Measurements from ENCODE around the gene MESD. TPM values are rescaled to one million over a fixed set of nuclear protein-coding genes. Genes with fewer than 3 reads are reported as not detected.

Gene MESD
- total and polyA plus RNA-seq, 11 donors = 11.2 to 19.8 (median 14.8) TPM

- Histone ChIP-seq H3K36me3 (no peaks in the 10 kb centered on the region), H3K4me3 (no peak overlapping the region), H3K27me3 (no peaks in the 10 kb centered on the region), H3K9me3 (no peaks in the 10 kb centered on the region), H3K27ac (no peak overlapping the region), H3K4me1 (peaks cover 0 to 16% (median under 1%) of the 10 kb centered on the region in 12 donors)
- intact Hi-C loops (cut with DNase I) = no loop called here
- TF ChIP-seq POLR2A (IDR thresholded peaks at IDR 0.05) (no peak), CTCF (IDR thresholded peaks at IDR 0.05) (no peak)
- 79 to 86% (median 83%) methylated on average over 4 of the region's 4 CpGs for WGBS, 4 donors
- DNase-seq (no peak), ATAC-seq (no peak)
These were observed 59.9 kb downstream of the MESD start for GRCh38 chr15:80929689-80930088.

- H3K4me3 ChIP-seq = no peak overlapping the region
- no peaks in the 10 kb centered on the region for H3K36me3 ChIP-seq
- peaks cover 0 to 16% (median 0%) of the 10 kb centered on the region in 12 donors for H3K4me1 ChIP-seq
- ATAC-seq (no peak), DNase-seq (no peak)
- 93 to 97% (median 96%) methylated on average over 4 of the region's 4 CpGs for WGBS, 4 donors
- no peak overlapping the region for H3K27ac ChIP-seq
- TF ChIP-seq CTCF (IDR thresholded peaks at IDR 0.05) = no peak
- no peak for TF ChIP-seq POLR2A (IDR thresholded peaks at IDR 0.05)
- intact Hi-C loops (cut with DNase I) = no loop called here
- no peaks in the 10 kb centered on the region for H3K27me3 ChIP-seq
- H3K9me3 ChIP-seq = no peaks in the 10 kb centered on the region
These were observed 60.4 kb downstream of the MESD start for GRCh38 chr15:80929225-80929624.

DNA sequence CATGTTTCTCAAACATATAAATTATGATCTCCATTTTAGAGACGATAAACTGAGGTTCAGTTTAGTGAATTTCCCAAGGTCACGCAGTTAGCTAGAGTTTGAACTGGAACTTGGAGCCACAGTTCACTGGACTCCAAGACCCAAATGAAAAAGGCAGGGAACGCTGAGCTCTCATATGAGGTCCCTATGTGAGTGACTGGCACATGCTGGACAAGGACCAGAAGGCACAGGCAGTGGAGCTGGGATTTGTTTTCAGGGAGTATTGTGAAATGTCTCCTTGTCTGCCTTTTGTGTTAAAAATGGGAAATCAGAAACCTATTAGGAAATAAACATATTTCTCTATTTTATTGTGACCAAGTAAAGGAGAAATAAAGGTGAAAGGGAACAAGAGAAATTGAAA is 63.5 kb downstream of the MESD start:
- H3K27ac ChIP-seq = no peak overlapping the region
- H3K4me3 ChIP-seq = no peak overlapping the region
- peaks cover 0 to 4% (median 0%) of the 10 kb centered on the region in 9 donors for H3K36me3 ChIP-seq
- WGBS, 4 donors = 94 to 100% (median 97%) methylated on average over 3 of the region's 3 CpGs
- ATAC-seq (no peak), DNase-seq (no peak)
- no peaks in the 10 kb centered on the region for H3K9me3 ChIP-seq
- intact Hi-C loops (cut with DNase I) = no loop called here
- no peaks in the 10 kb centered on the region for H3K27me3 ChIP-seq
- TF ChIP-seq CTCF (IDR thresholded peaks at IDR 0.05) (no peak), POLR2A (IDR thresholded peaks at IDR 0.05) (no peak)
- H3K4me1 ChIP-seq = no peaks in the 10 kb centered on the region

DNA sequence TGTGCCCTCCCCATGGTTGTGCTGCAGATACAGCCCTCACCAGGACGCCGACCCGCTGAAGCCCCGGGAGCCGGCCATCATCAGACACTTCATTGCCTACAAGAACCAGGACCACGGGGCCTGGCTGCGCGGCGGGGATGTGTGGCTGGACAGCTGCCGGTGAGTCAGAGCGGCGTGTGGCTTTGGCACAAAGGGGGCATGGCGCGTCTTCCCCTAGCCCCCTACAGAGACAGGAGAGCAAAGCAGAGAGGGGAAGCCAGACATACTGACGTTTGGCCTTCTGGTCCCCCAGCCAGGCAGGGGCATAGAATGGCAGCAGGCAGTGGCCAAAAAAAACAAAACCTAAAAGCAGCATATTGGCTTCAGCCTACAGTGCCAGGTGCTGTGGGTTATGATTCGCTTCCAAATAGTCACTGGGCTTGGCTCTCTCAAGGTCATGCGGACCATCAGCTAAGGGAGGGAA is 64.0 kb downstream of the MESD start:
- H3K9me3 ChIP-seq = no peaks in the 10 kb centered on the region
- no peak overlapping the region for H3K4me3 ChIP-seq
- intact Hi-C loops (cut with DNase I) = no loop called here
- H3K27me3 ChIP-seq = no peaks in the 10 kb centered on the region
- no peak overlapping the region for H3K27ac ChIP-seq
- ATAC-seq (no peak), DNase-seq (no peak)
- WGBS, 4 donors = 92 to 97% (median 96%) methylated on average over 17 of the region's 17 CpGs
- H3K36me3 ChIP-seq = peaks cover 0 to 4% (median 0%) of the 10 kb centered on the region in 9 donors
- no peak for TF ChIP-seq CTCF (IDR thresholded peaks at IDR 0.05)
- no peak for TF ChIP-seq POLR2A (IDR thresholded peaks at IDR 0.05)
- no peaks in the 10 kb centered on the region for H3K4me1 ChIP-seq

Data from heart left ventricle (tissue), 16 donors.